Renal pelvis (tissue), 4 donors: Measurements from ENCODE around the gene LDLRAD4. TPM values are rescaled to one million over a fixed set of nuclear protein-coding genes. Genes with fewer than 3 reads are reported as not detected.
A peak's percentile ranks its signal among the peaks of the same experiment; 100 is the strongest.

Source experiments
- DNase-seq: peaks from one replicate; pipeline ENCODE4 v3.0.0-alpha.2; 2013
- polyA plus RNA-seq, 3 donors: library from polyadenylated mRNA; unstranded; fragments of 120-200 nt; gene quantifications; one replicate each; pipeline ENCODE4 v1.2.1, GENCODE V29; 2013; ENCODE audit not compliant: insufficient read length in 3 of 3

The LDLRAD4 gene
- polyA plus RNA-seq, 3 donors: 9.0 to 11.3 (median 10.6) TPM

DNA sequence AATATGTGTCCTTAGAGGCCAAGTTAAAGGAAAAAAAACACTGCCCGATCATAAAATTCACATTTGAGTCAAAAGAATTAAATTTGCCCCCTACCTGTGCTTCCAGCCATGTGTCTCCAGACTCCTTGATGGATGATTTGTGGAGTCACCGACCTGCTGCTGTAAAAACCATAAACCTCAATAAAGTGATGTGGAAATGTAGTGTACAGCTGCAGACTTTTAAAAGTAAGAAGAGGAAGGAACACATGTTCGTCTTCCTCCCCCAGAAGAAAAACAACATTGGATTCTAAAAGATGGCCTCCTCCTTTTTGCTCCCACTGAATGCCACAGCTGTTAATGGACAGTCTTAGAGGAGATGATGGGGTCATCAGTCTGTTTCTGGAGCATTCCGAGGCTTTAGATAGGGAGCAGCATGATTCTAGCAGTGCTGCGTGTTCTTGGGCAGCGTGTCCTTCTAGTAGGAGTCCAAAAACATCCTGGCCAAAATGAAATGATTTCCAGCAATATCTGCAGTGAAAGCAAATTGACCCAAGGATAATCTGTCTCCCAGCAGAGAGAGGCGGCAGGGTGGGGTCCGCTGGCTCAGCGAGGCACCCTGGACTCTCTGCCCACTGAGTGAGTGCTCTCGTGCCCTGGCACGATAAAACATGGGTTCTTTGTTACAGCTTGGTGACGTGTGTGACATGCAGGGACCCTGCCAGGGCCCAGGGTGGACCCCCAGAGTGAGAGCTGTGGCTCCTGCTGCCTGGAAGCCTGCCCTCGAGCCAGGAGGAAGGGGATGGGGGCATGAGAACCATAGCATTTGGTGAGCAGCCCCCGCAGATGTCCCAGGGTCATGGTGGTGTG lies 311.7 kb downstream of the LDLRAD4 start:
- DNase-seq: no peak

DNA sequence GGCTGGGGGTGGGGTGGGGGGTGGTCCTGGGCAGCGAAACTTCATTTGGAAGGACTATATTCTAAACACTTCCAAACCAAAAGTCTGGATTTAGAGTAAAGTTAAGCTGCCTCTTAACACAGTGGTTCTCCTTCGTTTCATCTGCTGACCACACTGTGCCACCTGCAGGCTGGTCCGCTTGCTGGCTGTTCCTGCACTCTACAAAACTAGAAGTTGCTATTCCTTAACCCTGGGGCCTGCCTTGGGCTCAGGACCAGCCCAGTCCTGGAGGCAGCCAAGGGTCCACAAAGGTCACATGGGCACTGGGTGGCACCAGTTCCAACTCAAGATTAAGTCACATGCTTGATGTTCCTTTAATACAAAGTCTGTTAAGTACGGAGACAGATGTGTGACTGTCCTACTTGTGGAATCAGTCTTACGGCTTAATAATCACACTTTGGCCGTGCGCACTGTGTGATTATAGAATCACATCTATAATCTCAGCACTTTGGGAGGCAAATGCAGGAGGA lies 312.4 kb downstream of the LDLRAD4 start:
- DNase-seq: peak; percentile 36

DNA sequence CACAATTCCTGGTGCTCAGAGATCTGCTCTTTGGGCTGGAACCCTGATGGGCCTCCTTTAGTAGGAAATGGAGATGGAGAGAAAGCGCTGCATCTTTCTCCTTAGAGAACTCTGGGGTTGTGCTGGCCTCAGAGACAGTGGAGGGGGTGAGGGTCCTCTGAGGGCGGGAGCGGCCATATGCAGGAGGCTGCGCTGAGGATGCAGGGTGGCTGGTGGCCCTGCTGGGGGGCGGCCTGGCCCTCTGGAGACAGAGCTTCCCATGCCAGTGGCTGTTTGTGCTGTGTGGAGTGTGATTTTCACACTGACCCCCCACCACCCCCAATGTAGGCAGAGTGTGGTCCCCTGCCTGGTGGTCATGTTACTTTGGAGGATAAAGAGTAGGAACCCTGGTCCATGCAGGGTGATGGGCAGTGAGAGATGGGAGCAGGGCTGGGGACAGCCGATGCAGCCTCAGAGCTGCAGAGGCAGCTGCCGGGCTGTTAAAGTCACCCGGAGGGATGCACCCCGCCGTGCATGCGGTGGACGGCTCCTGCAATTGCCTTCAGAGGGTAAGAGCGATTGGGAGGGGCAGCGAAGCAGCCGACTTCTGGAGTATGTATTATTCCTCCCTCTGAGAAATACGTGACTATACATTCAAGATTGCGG lies 313.2 kb downstream of the LDLRAD4 start:
- no peak for DNase-seq

DNA sequence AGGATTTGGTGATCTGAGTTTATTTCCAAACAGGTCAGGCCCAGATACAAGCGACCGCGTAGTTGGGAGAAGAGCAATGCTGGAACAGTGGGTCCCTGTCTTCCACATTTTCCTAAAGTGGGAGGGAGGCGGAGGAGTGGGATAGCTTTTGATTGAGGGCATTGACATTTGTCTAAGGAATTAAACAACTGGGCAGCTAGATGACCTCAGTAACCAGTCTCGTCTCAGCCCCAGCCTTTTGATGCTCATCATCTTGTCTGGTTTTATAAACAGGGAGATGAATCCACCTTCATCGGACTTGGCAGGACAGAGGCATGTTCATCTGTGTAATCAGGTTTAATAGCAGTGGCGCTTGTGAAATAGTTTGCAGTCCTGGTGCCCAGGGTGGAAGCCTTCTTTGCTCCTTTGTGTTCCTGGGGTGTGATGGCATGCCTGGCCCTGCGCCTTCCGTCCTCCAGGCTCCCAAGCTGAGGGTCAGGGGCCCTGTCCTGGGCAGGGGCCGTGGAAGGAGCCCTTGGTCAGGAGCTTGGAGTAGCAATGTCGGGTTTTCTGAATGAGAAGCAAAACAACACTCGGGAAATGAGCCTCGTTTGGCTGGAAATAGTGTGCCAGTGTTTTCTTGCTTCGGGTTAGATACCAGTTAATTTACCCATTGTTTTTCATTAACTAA lies 314.0 kb downstream of the LDLRAD4 start:
- no peak for DNase-seq

DNA sequence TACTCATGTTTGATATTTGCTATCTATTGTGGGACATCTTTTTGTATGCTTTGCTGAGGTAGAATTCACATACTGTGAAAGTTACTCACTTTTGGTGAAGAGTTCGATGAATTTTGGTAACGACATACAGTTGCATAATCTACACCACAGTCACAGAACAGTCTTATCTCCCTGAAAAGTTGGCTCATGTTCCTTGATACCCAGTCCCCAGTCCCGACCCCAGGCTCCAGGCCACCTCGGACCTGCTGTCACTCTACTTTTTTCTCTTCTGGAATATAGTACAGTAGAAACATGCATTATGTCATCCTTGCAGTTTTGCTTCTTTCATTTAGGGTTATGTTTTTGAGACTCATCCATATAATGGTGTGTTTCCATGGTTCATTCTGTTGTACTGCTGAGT lies 316.1 kb downstream of the LDLRAD4 start:
- no peak for DNase-seq

DNA sequence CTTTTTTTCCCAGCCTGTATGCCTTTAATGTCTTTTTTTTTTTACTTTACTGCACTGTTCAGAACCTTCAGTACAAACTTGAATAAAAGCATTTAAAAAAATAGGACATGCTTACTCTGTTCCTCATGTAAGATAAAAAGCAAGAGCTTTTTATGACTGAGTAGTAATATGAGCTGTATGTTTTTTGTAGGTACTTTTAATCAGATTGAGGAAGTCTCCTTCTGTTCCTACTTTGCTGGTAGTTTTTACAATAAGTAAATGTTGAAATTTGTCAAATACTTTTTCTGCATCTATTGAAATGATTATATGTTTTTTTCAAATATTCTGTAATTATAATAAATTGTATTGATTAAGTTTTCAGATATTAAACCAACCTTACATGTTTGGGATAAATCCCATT lies 318.0 kb downstream of the LDLRAD4 start:
- DNase-seq: no peak

DNA sequence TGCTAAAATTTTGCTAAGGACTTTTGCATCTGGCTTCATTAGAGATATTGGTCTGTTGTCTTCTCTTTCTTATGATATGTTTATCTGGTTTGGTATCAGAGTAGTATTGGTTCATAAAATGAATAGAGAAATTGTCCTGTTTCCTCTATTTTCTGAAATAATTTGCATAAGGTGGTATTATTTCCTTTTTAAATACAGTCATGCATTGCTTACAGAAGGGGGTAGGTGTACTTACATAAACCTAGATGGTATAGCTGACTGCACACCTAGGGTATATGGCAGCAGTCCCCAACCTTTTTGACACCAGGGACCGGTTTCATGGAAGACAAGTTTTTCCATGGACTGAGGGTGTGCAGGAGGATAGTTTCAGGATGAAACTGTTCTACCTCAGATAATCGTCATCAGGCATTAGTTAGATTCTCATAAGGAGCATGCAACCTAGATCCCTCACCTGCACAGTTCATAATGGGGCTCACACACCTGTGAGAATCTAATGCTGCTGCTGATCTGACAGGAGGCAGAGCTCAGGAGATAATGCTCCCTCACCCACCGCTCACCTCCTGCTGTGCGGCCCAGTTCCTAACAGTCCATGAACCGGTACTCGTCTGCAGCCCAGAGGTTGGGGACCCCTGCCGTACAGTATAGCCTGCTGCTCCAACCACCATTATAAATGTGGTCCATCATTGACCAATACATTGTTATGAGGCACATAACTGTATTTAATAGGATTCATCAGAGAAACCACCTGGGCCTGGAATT lies 318.6 kb downstream of the LDLRAD4 start:
- DNase-seq: no peak

DNA sequence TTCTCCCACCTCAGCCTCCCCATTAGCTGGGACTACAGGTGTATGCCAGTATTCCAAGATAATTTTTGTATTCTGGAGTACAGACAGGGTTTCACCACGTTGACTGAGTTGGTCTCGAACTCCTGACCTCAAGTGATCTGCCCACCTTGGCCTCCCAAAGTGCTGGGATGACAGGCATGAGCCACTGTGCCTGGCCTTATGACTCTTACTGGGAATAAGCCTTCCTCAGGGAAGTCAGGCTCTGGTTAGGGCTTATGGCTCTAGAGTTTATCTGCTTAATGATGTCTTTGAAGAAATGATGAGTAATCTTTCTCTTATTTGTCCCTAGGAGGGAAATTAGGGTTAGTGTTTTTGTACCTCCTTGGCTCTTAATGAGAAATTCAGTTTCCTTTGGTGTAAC lies 320.1 kb downstream of the LDLRAD4 start:
- DNase-seq: no peak

DNA sequence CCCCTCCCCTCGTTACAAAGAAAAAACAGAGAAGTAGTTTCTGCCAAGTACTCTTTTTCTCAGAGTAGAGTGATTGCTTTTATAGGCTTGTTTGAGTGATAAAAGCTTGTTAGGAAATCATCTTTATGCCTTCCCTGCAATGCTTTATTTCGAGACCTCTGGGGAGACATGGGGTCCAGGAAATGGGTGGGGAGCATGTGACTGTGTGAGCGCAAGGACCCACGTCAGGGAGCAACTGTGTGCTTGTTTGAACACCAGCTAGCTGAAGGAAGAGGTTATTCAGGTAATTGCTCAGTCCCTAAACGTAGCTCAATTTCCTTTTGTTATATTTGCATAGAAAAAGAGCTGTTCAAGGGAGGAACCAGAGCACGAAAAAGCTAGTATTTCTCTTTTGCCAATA lies 320.5 kb downstream of the LDLRAD4 start:
- DNase-seq: no peak

DNA sequence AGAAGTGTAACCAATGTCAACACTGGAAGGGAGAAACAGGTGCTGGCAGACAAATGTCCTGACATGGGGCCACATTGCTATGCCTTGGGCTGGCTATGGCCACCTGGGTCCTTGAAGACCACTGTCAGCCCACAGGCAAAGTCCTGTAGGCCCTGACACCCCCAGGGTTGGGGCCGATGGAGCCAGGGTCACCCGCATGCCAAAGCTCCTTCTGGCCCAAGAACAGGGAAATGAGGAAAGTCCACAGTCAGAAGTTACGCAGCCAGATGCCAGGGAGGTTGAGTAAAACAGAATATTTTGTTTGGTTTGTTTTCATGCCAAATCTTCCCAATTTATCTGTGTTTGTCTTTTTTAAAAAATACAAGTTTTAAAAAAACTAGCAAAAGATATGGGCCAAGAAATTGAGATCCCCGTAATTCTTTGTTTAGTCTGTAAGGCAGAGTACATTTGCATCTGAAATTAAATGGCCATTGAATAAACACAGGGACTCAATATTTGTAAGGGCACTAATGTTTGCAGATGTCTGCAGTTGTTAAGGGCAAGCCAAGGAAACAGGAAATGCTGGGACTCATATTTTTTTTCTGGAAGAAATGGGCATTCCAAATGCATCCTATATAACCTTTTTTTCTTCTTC lies 321.4 kb downstream of the LDLRAD4 start:
- DNase-seq: no peak

DNA sequence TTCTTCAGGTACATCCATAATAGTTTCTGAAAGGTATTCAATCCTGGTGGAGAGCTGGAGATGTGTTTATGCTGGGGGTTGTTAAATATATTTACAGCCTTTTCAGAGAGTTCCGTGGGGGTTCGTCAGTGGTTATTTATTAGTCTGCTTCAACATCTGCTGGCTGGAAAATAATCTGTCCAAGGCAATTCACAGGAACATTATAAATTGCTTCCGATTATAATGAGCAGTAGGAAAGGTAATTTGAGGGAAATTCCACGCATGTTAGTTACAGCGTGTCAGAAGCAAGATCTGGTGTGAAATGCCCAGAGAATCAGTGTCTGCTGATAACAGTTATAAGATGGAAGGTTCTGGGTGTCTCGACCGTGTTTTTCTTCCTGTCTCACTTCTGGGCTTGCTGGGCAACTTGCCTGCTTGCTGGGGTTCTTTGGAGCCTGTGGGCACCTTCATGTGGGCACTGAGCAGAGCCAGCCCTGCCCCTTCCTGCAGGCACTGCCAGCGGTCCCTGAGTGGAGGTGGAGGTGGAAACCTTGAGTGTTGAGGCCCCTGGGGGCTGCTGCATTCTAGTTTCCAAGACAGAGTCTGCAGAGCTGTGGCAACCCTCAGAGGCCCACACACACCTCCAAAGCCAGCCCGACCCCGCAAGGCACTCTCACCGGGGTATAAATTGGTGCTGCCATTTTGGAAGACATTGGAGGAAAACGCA lies 322.1 kb downstream of the LDLRAD4 start:
- peak; percentile 44 for DNase-seq

DNA sequence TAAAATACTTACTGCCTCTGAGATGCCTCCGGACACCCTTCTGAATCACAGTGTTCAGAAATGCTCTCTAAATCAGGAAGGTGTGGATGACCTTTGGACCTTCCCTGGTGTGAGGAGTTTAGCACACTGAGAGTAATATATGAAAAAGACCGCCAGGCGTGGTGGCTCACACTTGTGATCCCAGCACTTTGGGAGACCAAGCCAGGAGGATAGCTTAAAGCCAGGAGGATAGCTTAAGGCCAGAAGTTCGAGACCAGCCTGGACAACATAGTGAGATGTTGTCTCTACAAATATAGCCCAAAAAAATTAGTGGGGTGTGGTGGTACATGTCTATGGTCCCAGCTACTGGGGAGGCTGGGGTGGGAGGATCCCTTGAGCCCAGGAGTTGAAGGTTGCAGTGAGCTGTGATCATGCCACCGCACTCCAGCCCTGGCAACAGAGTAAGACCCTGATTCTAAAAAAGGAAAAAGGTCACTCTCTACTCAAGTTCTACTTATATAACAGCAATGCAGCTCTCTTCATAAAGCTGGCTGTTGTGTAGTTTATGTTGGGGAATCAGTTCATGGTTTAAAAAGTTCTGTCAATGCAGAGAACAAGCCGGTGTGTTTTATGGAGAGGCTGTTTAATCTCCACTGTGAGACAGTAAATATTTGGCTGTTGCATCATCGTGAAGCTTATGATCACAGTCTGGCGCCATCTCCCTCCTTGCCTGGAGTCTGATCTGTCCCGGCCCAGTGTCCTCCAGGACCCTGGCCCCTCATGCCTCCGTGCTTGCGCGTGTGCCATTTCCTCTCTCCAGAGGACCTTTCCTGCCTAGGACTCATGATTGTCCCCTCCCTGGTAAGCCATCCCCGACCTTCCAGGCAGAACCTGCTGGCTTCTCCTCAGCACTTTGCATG lies 323.3 kb downstream of the LDLRAD4 start:
- DNase-seq: no peak

DNA sequence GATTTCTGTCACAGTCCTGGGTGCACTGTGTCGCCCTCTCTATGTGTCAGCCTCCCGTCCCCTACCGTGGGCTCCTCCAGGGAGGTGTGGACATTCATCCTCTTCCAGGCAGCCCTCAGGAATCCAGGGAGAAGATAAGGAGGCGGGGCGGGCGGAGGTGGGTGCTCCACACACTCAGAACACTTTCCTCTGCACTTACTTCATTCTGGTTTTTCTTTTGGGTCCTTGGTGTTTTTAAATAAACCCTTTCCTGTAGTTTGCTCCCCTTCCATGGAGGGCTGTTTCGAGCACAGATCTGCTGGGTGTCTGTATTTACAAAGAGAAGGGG lies 323.9 kb downstream of the LDLRAD4 start:
- DNase-seq: no peak

DNA sequence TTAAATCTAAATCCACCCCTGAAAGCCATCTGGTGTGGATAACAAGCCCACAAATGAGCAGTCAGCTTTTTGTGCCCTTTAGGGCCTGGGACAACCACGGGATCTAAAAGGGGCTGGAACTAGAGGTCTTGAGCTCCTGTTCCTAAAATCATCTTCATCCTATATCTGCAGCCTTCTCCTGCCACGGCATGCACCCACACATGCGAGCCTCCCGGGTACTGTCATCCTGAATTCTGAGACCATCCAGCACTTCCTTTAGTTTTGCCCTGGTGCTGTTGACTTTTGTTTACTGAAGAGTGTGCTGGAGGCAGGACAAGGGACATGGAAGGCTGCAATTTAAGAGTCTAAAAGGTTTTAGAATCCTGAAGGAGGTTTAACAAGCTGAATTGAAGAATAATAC lies 324.6 kb downstream of the LDLRAD4 start:
- DNase-seq: no peak

DNA sequence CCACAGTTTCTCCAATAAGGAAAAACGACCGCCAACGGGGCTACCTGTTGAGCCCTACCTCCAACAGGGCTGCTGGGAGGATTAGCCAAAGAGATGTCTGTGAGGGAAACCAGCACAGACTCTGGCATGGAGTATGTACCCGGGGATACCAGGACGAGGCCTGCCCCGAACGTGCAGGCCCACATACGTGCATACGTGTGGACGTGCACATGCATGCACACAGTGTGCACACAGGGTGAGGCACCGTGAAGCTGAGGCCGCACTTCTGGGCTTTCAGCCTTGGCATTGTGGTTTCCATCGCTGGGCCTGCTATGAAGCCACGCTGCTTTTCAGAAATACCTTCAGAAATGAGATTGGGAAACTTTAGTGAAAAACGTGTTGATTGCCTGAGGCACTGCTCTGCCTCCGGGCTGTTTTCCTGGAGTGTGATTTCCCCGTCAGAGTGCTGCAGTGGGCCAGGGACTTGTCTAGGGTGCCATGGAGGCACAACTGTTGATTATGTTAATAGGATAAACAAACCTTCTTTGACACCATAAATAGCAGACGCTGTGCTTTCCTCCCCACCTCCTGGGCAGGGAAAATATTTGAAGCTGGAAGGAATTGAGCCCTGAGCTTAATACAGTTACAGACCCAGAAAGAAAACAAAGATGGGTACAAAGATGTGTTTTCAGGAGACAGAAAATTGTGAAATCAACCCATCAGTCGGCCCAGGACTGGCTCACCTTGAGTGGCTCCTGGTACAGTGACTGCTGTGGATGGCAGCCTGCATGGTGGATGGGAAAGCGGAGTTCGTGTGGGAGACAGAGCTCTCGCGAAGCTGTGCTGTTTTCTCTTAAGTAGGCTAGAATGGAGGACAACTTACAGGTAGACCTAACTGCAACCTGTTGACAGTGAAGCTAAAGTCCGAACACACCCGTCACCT lies 325.5 kb downstream of the LDLRAD4 start:
- DNase-seq: no peak

DNA sequence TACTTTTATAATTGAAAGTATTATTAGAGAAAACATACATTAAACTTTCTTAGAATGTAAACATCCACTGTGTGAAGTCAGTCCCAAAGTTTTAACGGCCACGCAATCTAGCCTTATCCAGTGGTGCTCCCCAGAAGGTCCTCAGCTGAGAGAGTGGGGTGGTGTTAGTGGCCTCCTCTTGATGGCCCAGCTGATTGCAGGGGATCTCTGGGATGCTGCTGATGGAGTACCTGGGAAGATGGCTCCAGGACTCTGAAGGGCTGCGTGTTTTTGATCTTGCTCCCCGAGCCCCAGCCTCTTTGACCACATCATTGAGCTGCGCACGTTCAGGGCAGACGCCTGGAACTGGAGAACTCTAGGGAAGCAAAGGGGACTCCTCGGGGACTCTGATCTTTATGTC lies 326.4 kb downstream of the LDLRAD4 start:
- DNase-seq: no peak

DNA sequence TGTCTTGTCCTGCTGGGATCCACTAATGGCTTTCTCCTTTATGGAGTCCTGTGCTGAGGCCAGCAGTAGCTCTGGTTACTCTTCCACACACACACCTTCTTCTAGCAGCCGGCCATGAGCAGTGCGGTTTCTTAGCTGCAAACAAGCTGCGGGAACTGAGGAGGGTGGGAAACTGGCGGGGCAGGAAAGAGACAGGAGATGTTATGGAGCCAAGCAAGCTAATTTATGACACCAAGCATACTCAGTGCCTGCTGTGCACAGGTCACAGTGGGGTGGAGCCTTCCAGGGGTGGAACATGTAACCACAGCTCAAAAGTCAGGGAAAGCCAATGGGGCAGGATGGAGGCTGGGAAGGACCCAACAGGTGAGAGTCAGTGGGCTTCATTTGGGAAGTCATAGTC lies 327.0 kb downstream of the LDLRAD4 start:
- DNase-seq: no peak

DNA sequence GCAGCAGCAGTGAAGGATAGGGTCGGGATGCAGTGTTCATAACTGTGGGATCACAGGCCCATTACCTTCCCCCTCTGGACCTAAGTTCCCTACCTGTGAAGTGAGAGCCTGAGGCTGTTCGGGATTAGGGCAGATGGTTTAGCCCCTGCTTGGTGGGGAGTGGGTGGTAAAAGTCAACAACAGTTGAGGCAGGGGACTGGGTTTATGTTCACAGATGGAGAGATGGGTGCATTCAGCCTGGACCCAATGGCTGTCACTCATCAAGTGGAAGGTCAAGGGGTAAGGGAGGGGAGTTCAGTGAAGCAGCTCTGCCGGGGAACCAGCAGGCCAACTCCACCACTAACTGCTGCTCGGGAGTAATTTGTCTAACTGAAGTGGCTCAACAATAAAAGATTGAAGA lies 327.4 kb downstream of the LDLRAD4 start:
- DNase-seq: no peak

DNA sequence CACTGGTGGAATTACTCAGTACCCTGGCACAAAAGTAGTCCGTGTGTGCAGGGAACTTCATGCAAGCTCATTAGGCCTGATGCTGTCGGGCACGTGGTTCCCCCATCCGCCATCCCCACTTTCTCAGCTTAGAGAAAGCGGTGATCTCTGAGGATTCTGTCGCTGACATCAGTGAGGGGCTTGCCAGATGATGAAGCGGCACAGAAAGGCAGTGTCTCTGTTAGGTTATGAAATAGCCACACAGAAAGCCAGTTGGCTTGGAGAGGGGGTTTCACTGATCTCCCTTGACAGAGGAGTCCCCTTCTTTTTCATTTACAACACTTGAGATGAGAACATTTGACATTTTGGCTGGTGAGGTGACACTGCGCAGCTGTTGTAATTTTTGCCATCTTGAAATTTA lies 328.1 kb downstream of the LDLRAD4 start:
- no peak for DNase-seq
